ENCODE data around the gene MT1A. TPM values are rescaled to one million over a fixed set of nuclear protein-coding genes. Genes with fewer than 3 reads are reported as not detected.

MT1A gene
- polyA plus RNA-seq, 4 donors = not detected

DNA sequence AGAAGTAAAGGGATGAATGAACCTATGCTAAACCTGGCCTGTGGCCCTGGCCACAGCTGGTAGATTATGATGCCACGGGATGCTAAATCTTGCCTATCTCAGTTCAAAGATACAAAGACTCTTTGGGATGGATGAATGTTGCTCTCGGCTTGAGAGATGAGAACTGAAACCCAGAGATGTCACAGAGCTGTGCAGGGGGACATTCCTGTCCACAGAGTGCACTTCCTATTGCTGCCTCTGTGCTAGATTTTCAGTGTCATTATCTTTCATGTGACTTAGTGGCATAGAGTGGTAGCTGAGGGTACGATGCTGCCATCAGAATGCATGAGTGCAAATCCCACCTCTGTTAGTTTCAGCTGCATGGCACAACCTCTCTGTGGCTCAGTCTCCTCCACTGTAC lies 8.3 kb upstream of the MT1A start:
- DNase-seq (ENCODE audit: low read depth in 4 of 4, low spot score in 3 of 4) = no peak

- DNase-seq (ENCODE audit: low read depth in 4 of 4, low spot score in 3 of 4) = no peak
Observed at GRCh38 chr16:56631197-56631596, 7.3 kb upstream of the MT1A start.

DNA sequence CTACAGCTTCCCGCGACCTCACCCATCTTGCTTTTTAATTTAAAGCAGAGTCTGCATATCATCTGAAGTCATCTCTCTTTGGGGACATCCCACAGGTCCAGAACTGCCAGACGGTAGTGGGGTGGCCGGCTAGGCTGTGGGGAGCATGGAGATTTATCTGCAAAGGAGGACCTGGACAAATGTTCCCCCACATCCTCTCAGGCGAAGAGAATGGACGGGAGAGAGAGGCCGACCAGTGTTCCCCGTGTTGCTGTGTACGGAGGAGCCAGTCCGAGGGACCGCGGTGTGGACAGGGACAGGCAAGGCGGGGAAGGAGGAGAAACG lies 6.7 kb upstream of the MT1A start:
- DNase-seq (ENCODE audit: low read depth in 4 of 4, low spot score in 3 of 4) = no peak

DNA sequence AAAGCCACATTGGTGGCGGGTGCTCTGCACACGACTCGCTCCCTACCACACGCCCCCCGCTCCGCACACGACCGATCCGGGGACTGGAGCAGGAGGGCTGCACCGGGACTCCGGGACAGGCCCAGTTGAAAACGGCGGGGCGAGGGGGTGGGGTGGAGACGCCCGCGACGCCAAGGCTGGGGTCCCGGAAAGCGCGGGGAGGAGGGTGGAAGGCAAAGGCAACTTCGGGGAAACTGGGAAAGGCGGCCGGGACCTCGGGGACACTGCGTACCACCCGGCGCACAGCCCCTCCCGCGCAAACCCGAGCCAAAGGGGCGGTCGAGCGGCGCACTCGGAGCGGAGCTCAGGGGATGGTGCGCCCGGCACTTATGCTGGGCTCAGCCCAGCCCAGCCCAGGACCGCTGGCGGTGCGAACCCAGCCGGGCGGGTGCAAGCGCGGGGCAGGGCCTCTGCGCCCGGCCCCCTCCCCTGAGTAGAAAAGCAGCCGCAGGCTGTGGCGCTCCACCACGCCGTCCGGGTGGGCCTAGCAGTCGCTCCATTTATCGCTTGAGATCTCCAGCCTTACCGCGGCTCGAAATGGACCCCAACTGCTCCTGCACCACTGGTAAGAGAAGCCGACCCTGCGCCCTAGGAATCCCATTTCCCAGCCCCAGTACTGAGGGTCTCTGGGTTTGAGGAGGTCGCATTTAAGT lies 6.2 kb upstream of the MT1A start, which contains the start of gene MT1M:
Gene MT1M (plus strand): TSS at position 504 of the 692 bp plus-strand sequence. CDS start 73 bp downstream, at position 577.
- DNase-seq (ENCODE audit: low read depth in 4 of 4, low spot score in 3 of 4) = no peak

GRCh38 chr16:56632848-56633365 lies 5.6 kb upstream of the MT1A start:
- DNase-seq (ENCODE audit: low read depth in 4 of 4, low spot score in 3 of 4) = no peak

GRCh38 chr16:56633535-56633934 lies 4.9 kb upstream of the MT1A start:
- DNase-seq (ENCODE audit: low read depth in 4 of 4, low spot score in 3 of 4) = no peak

- DNase-seq (ENCODE audit: low read depth in 4 of 4, low spot score in 3 of 4) = no peak
Observed at GRCh38 chr16:56634715-56635440, 3.6 kb upstream of the MT1A start.

DNA sequence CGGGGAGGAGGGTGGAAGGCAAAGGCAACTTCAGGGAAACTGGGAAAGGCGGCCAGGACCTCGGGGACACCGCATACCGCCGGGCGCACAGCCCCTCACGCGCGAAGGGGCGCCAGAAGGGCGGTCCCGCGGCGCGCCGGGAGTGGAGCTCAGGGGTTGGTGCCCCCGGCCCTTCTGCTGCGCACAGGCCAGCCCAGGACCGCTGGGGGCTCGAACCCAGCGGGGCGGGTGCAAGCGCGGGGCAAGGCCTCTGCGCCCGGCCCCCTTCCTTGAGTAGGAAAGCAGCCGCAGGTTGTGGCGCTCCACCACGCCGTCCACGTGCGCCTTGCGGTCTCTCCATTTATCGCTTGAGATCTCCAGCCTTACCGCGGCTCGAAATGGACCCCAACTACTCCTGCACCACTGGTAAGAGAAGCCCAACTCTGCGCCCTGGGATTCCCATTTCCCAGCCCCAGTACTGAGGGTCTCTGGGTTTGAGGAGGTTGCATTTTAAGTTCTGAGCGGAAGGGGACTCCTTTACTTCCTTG lies 3.0 kb upstream of the MT1A start:
- DNase-seq (ENCODE audit: low read depth in 4 of 4, low spot score in 3 of 4) = no peak

- DNase-seq (ENCODE audit: low read depth in 4 of 4, low spot score in 3 of 4) = no peak
Observed at GRCh38 chr16:56636616-56637413, 1.7 kb upstream of the MT1A start.

GRCh38 chr16:56639045-56639444 lies 579 bp downstream of the MT1A start:
- no peak for DNase-seq (ENCODE audit: low read depth in 4 of 4, low spot score in 3 of 4)

DNA sequence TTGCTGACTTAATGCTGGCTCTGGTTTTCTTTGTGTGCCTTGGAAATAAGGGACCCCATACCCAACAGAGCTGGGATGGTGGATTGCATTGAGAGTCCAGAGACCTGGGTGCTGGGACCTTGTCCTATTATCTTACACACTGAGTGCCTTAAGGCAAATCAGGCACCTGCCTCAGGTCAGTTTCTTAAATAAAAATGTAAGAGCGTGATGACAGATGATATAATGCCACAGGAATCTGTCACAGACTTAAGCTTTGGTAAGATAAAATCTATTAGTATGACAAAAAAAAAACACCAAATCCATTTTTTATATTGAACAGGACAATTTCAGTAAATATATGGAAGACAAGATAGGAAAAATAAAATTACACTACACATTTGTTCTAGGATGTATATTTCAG lies 1.6 kb downstream of the MT1A start:
- no peak for DNase-seq (ENCODE audit: low read depth in 4 of 4, low spot score in 3 of 4)

DNA sequence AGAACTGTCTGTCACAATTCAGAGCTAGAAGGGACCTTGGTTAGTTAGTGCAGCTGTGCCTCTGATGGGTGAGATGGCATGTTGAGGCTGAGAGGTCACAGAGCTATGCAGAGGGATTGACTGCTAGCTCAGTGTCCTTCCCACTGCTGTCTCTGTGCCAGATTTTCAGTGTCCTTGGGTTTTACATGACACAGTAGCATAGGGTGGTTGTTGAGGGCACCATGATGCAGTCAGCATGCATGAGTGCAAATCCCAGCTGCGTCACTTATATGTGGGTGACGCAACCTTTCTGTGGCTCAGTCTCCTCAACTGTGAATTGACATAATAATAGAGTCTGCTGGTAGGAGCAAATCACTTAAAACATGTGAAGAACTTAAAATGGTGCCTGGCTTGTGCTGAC lies 2.7 kb downstream of the MT1A start:
- no peak for DNase-seq (ENCODE audit: low read depth in 4 of 4, low spot score in 3 of 4)

- no peak for DNase-seq (ENCODE audit: low read depth in 4 of 4, low spot score in 3 of 4)
Observed at GRCh38 chr16:56643080-56643778, 4.8 kb downstream of the MT1A start.

DNA sequence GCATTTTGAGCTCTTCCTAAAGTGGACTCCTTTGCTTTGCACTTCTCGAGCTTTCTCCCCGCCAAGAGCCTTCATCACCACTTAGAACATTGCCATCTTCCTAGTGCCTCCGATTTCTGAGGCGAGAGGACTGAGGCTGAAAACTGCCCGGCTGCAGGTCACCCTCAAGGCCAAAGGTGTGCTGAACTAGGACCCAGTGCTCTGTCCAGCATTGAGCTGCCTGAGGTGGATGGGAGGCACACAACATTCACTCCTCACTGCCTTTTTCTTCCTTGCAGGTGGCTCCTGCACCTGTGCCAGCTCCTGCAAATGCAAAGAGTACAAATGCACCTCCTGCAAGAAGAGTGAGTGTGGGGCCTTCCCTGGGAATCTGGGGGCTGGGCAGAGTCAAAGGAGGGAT lies 5.4 kb downstream of the MT1A start:
- DNase-seq (ENCODE audit: low read depth in 4 of 4, low spot score in 3 of 4) = no peak

DNA sequence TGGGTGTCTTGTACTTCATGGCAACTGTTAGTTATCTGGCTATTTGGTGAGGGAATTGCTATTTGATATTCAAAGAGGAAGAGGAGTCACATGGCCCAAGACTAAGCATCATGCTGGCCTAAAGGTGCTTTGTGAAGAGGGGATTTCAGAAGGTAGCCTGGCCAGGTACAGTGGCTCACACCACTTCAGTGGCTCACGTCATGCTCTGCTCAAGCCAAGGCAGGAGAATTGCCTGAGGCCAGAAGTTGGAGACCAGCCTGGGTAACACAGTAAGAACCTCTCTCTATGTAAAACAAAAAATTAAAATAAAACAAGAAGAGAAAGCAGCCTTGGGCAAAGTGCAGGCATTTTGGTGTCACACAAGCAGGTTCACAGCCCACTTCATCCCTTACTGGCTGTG lies 6.8 kb downstream of the MT1A start:
- DNase-seq (ENCODE audit: low read depth in 4 of 4, low spot score in 3 of 4) = no peak

DNA sequence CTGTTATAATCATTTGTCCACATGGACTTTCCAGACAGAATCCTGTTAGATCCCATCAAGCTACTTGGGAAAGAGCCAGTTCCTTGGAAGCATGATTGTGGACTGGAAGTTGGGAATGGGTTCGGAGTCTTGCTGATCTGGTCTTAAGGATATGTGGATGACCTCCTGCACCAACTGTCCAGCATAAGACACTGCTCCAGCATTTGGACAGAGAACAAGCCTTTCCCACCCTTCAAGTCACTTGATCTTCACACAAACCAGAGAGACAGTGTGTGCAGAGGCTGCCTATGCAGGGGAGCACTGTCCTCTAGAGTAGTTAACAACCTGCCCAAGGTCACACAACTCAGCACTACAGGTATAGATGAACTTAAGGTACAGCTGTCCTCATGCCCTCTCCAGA lies 7.4 kb downstream of the MT1A start:
- no peak for DNase-seq (ENCODE audit: low read depth in 4 of 4, low spot score in 3 of 4)

GRCh38 chr16:56647641-56648431 lies 9.4 kb downstream of the MT1A start:
- no peak for DNase-seq (ENCODE audit: low read depth in 4 of 4, low spot score in 3 of 4)

DNA sequence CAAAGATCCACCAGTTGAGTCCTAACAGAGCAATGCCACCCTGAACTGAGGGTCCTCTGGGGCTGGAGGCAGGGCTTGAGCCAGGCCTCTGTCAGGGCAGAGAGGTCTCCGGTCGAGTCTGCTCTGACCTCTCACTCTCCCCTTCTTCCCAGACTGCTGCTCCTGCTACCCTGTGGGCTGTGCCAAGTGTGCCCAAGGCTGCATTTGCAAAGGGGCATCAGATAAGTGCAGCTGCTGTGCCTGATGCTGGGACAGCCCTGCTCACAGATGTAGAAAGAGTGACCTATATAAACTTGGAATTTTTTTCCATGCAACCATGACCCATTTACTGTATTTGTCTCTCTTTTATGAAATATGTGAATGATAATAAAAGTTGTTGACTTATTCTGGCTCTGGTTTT lies 10.8 kb downstream of the MT1A start:
- DNase-seq (ENCODE audit: low read depth in 4 of 4, low spot score in 3 of 4) = no peak

DNA sequence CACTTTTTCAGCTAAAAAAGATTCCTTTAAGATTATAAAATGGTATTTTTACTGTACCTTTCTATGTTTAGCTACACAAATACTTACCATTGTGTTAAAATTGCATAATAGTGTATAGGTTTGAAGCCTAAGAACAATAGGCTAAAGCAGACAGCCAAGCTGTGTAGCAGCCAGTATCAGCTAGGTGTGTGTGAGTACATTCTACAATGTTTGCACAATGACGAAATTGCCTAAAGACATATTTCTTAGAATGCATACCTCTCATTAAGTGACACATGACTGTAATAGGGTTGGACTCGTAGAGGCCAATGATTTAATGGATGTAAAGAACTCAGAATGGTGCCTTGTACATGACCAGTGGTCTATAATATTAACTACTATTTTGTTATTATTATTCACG lies 11.4 kb downstream of the MT1A start:
- no peak for DNase-seq (ENCODE audit: low read depth in 4 of 4, low spot score in 3 of 4)

DNA sequence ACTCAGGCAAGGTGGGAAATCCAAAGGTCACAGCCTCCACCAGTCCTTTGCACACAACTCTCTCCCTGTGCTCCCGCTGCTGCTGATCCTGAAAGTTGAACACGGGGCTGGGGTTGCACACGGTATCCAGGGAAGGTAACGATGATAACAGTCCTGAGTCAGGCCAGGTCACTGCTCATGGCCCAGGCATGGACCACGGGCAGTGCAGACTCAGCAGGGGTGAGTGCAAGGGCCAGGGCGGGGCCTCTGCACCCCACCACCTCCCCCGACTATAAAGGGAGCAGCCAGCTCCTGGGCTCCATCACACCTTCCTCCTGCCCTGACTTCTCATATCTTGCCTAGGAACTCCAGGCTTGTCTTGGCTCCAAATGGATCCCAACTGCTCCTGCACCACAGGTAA lies 13.1 kb downstream of the MT1A start, which contains the start of gene MT1B:
Gene MT1B (plus strand): TSS at position 301 of the 400 bp plus-strand sequence. CDS start 68 bp downstream, at position 369.
- DNase-seq (ENCODE audit: low read depth in 4 of 4, low spot score in 3 of 4) = no peak

Measured in left renal pelvis (tissue), 4 donors.